D721Med (cell line): ENCODE results near the gene CTNNA3.

Source experiments
- DNase-seq: peaks from one replicate; pipeline ENCODE4 v3.0.0; 2011; ENCODE audit warnings: low spot score; ENCODE audit not compliant: insufficient read length
- FAIRE-seq: peaks from 2 replicates; lab custom pipeline; 2011; peaks lifted over from hg19 to GRCh38; lab: Jason Lieb, UNC
- TF ChIP-seq, protein P1 (sequence below): IDR thresholded peaks from 2 replicates; pipeline ENCODE4 v1.5.1; 2012; ENCODE audit warnings: mild to moderate bottlenecking, control low read depth; ENCODE audit not compliant: insufficient read depth; ENCODE audit errors: missing control alignments

The CTNNA3 gene

DNA sequence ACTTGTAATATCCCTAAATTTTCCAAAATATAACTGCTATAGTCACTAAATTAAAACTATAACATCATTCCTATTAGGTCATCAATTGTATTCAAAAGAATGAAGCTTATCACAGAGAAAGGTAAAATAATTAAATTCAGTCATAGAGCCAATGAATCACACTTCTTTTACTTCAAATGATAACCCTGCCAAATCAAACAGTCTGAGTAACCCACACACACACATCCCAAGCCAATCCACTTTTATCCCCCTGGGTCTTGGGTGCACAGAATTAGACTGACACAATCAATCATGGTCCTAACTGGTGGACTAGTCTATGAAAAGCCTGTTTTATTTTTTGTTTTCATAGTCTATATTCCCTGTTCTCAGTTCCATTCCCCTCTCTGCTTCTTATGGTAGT is 25.6 kb downstream of the CTNNA3 start:
- FAIRE-seq (no peak), DNase-seq (no peak)
- TF ChIP-seq, protein P1, sequence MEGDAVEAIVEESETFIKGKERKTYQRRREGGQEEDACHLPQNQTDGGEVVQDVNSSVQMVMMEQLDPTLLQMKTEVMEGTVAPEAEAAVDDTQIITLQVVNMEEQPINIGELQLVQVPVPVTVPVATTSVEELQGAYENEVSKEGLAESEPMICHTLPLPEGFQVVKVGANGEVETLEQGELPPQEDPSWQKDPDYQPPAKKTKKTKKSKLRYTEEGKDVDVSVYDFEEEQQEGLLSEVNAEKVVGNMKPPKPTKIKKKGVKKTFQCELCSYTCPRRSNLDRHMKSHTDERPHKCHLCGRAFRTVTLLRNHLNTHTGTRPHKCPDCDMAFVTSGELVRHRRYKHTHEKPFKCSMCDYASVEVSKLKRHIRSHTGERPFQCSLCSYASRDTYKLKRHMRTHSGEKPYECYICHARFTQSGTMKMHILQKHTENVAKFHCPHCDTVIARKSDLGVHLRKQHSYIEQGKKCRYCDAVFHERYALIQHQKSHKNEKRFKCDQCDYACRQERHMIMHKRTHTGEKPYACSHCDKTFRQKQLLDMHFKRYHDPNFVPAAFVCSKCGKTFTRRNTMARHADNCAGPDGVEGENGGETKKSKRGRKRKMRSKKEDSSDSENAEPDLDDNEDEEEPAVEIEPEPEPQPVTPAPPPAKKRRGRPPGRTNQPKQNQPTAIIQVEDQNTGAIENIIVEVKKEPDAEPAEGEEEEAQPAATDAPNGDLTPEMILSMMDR: no peak

DNA sequence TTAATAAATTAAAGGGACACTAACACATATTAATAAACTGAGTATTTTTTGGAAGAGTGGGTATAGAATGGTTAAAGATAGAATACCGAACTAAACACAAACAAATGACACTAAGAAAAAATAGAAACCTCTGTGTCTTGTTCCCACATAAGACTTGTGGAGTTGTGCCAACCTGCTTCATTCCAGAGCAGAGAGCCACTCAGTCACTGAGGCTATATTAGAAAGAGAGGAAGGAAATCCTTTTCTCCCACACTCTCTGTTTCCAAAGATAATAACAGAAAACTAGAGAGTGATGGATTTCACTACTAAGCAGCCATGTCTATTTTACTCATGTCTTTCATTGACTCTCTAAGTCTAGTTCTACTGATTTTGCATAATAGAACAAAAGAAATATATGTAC is 26.0 kb downstream of the CTNNA3 start:
- no peak for DNase-seq
- TF ChIP-seq, protein P1: no peak
- no peak for FAIRE-seq

DNA sequence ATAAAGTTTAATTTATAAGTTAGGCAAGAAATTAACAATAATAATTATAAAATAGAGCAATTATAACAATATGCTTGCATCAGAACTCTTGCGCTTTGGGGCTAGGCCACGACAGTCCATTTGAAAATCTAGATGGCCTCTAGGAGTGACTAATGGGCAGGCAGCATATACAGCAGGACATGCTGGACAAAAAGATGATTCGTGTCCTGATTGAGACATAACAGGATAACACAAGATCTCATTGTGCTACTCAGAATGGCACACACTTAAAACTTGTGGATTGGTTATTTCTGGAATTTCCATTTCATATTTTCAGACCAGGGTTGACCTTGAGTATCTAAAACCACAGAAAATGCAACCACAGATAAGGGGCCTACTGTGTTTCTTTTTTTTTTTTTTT is 27.5 kb downstream of the CTNNA3 start:
- no peak for FAIRE-seq
- no peak for DNase-seq
- TF ChIP-seq, protein P1: no peak

DNA sequence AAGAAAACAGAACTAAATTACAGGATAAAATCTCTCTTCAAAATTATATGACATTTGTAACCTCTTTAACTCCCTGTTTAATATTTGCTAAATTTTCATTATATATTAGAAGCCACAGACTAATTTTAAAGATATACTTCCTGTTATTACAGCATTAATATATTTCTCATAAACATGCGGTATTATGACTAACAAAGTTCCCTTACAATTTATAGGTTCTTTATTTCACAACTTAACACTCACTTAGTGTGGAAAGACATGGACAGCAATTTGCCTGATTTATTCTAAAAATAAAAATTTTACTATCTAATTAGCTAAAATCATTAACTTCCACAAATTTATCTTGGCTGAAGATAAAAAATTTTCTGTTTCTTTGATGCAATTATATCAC is 29.0 kb downstream of the CTNNA3 start:
- DNase-seq (no peak), FAIRE-seq (no peak)
- TF ChIP-seq, protein P1: no peak

DNA sequence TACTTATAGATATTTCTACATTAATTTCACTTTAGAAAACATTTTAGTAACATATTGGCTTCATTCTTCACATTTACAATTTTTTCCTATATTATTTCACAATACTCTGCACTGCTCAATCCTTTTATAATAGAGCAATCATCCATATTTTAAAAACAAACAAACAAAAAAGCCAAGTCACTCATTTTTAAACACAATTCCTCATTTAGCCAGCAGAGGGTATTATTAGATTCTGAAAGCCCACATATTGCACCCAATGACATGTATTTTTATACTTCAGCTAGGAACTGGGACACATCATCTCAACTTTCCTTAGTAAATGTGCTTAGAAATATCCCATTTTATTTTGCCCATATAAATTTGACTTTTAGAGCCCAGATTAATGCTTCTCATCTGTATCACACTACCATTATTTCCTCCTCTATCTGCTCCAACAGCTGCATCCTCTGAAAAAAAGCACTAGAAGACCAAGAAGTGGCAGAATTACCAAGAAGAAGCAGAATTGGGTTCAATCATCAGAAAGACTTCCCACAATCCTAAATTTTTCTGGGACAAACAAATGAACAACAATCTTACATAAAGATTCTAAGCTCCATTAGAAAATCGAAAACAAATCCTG is 29.5 kb downstream of the CTNNA3 start:
- DNase-seq (no peak), FAIRE-seq (no peak)
- TF ChIP-seq, protein P1: peak; percentile 46

DNA sequence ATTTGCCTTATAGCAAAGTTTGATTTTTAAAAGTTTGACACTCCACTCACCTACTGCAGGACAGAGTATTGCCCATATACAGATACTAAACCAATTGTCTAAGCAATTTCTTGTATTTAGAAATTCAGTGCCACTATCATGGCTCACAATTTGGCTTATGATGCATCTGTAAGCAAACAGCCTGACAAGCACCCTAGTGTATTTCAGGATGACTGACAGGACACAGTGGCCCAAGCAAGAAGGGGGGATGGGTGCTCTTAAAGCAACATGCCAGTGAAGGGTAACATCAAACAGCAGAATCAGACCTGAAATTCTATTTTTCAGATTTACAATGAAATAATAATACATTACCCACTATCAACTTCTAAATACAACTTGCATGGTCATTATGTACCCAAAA is 30.5 kb downstream of the CTNNA3 start:
- TF ChIP-seq, protein P1: no peak
- FAIRE-seq (no peak), DNase-seq (no peak)

DNA sequence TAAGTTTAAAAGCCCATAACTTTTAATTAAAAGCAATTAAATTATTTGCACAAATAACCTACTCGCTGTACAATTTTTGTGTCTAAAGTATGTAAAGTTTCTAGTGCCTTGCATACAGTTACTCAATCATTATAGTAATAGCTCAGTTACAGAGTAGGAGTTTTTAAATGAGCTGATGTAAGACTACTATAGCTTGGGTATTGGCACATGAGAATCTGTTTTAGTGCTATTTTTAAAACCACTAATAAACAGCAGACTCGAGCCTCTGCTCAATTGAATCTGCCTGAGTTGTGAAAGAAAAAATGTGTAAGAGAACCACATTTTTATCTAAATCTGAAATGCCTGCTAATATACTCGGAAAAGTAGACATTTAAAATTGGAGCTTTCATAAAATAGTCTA is 31.1 kb downstream of the CTNNA3 start:
- TF ChIP-seq, protein P1: no peak
- no peak for FAIRE-seq
- DNase-seq: no peak
